AG08395 (cell line): ENCODE results near the gene SLC2A5.

Experiments used
- DNase-seq: peaks from one replicate; pipeline ENCODE4 v3.0.0; 2012; ENCODE audit warnings: mixed read lengths, low spot score

SLC2A5 gene

DNA sequence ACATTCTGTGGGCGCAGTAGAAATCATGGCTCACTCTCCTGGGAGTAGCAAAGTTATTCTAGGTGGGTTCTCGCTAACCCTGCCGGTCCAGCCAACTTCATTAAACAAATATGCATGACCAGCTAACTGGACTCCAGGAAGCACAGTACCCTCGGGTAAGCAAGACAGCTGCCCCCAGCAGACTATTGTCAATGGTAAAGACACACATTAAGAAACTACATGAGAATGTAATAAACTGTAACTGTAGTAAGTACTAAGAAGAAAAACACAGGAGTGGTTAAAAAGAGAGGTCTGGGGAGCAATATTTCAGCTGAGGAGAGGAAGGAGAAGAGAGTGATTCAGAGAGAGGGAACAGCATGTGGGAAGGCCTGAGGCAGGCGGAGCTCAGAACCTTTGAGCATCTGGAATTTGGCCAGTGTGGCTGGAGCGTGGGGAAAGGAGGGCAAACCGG lies 7.4 kb downstream of the SLC2A5 start:
- DNase-seq, result no peak

DNA sequence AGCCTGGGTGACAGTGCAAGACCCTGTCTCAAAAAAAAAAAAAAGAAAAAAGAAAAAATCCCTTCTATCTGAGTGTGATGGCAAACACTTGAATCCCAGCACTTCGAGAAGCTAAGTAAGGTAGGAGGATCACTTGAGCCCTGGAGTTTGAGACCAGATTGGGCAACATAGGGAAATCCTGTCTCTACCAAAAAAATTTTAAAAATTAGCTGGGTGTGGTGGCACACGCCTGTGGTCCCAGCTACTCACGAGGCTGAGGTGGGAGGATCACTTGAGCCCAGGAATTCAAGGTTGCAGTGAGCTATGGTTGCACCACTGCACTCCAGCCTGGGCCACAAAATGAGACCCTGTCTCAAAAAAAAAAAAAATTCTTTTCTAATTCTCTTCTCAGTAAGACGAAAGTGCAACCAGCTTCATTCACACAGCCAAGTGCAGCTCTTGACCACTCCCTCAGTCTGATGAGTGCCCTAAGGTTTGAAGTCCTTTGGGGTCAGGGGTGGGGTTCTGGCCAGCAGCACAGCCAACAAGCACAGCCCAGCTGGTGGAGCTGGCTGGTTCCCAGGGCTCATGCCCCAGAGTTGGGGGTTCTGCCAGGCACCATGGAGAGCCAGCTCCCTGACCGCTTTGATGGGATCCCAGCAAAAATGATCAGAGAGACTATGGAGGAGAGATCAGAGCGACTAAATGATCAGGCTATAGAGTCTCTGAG lies 8.0 kb downstream of the SLC2A5 start:
- no peak for DNase-seq

DNA sequence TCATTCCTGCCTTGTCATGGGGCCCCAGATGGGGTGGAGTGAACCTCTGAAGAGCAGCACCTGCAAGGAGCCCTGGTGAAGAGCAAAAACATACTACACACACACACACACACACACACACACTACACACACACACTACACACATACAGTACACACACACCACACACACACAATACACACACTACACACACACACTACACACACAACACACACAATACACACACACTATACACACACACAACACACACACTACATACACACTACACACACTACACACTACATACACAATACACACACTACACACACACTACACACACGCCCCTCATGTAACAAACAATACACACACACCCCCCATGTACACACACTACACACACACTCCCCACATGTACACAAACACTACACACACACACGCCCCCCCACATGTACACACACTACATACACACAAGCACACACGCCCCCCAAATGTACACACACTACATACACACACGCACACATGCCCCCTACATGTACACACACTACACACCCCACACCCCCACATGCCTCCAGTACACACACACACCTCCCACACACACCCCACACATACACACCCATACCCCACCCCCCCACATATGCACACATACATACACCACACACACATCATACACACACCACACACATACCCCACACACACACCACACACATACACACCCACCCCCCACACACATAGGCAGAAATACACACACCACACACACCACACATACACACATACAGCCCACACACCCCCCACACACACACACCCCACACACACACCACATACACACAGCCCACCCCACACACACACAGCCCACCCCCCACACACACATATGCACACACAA lies 9.3 kb downstream of the SLC2A5 start:
- no peak for DNase-seq

DNA sequence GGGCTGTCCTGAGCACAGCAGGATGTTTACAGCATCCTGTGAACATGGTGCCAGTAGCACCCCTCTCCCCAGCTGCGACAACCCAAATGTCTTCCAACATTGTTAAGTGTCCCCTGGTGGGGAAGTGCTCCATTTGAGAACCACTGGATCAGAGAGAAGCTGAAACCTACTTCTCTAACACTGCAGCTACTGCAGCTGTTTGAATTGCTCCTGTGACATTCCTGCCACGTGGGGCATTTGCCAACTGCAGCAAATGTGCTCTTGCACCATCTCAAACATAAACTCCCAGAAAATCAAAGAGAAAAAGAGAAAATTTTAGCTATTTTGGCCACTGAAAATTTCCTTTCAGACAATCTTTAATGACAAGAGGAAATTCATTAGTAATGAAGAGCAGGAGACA lies 11.0 kb downstream of the SLC2A5 start:
- DNase-seq, result peak; percentile 46

DNA sequence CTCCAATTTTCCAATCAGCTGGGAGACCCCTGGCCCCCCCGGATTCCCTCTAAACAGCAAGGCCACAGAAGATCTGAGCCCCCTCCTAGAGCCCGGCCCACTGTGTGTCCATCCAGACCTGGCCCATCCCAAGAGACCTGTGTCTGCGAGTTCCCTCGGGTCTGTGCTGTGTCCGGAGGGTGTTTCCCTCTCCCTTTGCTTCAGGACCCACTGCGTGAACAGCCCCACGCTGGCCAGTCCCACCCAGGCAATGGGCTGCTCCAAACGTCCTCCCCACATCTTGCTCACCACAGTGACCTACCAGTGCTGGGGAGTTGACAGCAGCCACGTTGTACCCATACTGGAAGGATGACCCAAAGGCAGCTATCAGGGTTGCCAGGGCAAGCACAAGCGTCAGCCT lies 11.6 kb downstream of the SLC2A5 start:
- no peak for DNase-seq

GRCh38 chr1:9052272-9053049 lies 17.0 kb downstream of the SLC2A5 start:
- no peak for DNase-seq

DNA sequence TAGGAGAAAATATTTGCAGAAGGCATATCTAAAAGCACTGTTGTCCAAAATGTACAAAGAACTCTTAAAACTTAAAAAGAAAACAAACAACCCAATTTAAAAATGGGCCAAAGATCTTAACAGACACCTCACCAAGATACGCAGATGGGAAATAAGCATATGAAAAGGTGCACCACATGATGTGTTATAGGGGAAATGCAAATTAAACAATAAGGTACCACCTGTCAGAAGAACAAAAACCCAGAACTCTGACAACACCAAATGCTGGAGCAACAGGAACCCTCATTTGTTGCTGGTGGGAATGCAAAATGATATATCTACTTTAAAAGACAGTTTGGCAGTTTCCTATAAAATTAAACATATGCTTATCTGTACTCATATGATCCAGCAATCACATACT lies 18.1 kb downstream of the SLC2A5 start:
- no peak for DNase-seq

DNA sequence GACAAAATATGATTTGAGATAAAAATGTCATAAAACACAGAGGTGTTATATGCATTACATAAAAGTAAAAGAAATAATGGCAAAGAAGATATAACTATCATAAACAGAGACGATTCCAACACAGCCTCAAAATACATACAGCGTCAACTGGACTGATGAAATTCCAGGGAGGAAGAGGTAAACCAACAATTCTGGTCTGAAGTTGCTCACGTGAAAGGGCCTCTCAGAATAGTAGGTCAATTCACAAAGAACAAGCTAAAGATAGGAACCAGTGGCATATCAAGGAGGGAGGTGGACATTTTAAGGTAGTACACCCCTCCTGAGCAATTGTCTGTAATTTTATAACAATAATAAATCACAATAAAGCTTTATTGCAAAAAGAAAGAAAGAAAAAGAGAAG lies 18.6 kb downstream of the SLC2A5 start:
- DNase-seq, result no peak

DNA sequence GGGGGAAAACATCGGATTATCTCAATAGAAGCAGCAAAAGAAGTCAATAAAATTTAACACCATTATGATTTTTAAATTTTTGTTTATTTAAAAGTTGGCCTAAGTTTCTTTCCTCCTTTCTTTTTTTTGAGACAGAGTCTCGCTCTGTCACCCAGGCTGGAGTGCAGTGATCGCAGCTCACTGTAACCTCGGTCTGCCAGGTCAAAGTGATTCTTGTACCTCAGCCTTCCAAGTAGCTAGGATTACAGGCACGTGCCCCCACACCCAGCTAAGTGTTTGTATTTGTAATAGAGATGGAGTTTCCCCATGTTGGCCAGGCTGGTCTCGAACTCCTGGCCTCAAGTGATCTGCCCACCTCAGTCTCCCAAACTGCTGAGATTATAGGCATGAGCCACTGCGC lies 20.9 kb downstream of the SLC2A5 start:
- no peak for DNase-seq

DNA sequence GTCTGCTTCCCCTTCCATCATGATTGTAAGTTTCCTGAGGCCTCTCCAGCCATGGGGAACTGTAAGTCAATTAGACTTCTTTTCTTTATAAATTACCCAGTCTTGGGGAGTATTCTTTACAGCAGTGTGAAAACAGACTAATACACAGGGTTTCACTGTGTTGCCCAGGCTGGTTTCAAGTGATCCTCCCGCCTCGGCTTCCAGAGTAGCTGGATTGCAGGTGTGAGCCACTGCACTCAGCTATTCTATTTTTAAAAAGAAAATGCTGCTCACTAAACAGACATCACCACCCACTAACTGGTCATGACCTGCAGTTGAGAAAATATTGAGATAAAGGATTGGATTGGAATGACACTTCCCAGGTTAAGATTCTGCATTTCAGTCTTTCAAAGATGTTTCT lies 22.4 kb downstream of the SLC2A5 start:
- DNase-seq, result no peak

- no peak for DNase-seq
Observed at GRCh38 chr1:9045861-9046510, 23.4 kb downstream of the SLC2A5 start.

DNA sequence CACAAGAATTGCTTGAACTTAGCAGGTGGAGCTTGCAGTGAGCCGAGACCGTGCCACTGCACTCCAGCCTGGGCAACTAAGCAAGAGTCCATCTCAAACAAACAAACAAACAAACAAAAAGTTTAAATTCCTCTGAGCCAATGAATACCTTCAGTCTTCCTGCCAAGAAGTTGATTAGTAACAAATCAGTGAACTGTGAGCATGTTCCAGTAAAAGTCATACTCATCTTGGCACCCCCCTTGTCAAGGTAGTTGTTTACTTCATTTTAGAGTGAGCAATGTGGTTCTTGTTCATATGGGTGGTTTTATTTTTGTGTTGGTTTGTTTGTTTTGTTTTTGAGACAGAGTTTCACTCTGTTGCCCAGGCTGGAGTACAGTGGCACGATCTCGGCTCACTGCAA lies 25.2 kb downstream of the SLC2A5 start:
- no peak for DNase-seq

DNA sequence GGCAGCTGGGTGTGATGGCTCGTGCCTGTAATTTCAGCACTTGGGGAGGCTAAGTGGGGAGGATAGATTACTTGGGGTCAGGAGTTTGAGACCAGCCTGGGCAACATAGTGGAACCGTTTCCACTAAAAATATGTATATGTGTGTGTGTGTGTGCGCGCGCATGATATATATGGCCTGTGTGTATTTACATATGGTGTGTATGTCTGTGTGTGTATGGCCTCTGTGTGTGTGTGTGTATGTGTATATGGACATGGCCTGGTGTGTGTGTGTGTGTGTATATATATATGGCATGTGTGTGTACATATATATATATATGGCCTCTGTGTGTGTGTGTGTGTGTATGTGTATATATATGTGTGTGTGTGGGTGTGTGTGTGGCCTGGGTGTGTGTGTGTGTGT lies 27.2 kb downstream of the SLC2A5 start:
- no peak for DNase-seq

DNA sequence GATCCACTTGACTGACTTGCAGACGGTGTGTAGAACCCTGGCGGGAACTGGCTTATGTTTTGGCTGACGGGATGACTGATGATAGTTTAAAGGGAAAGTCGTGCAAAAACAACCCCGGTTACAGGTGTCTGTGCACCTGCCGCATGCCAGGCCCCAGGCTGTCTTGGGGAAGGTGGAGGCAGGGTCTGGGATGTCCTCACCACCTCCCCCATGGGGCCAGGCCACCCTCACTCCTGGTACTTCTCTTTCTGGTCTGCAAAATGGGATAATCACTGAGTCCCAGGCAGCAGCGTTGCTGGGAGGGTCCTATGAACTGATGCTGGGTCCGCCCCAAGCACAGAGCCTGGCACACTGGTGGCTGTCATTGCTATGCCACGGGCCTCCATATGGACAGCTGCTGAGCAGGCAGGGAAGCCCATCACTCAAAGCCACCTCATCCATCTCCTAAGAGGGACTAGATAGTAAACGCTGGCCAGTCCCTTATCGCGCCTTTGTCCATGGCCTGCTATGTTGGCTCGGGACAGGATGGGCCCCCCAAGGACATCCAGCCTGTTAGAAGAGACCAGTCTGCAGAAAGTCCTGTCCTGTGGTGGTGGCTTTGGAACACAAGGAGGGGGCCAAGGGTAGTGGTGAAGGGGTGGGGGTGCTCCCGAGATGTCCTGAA lies 28.2 kb downstream of the SLC2A5 start:
- DNase-seq, result no peak

DNA sequence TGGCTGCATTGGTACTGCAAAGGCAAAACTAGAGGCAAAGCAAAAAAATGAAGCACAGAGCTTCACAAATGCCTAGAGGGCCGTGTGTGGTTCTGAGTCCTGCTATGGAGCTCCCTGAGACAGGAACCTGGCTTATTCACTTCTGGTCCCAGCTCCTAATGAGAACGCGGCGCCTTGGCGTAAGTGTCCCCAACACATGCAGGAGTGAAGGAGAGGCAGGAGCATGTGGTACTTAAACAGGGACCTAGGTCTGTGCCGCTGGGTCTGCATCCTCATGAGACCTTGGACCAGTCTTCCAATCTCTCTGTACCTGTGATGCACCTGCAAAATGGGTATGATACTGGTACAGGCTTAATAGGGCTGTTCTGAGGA lies 28.8 kb downstream of the SLC2A5 start:
- no peak for DNase-seq

DNA sequence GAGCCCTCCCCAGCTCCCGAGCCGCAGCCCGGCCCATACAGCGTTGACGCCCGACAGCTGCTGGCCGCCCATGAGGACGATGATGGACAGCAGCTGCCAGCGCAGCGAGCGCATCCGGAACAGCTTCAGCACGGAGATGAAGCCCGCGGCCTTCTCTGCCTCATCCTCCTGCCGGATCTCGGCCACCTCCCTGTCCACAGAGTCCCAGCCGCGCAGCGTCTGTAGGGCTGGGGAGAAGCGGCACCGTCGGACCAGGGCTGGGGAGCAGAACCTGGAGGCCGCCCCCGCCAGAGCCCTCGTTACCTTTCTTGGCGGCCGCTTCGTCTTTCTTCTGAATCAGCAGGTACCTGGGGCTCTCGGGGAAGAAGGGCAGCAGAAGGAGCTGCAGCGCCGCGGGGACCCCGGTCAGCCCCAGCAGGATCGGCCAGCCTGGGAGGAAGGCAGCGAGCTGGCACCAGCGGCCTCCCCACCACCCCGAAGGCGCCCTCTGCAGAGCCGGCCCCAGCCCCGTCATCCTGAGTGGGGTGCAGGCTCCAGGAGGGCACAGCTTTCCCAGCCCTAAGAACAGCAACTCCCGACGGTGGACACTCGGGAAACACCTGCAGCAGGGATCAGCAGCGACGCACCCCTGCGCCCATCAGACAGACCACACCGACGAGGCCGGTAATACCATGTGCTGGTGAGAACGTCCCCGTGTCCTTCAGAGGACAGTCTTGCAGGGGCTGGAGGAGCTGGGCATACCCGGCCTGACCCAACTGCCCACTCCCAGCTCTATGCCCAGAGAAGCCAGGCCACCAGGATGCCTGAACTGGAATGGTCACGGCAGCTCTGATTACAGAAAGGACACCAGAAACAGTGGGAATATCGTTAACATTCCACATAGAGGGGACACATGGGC lies 29.4 kb downstream of the SLC2A5 start:
- no peak for DNase-seq

- no peak for DNase-seq
Observed at GRCh38 chr1:9038881-9039760, 30.3 kb downstream of the SLC2A5 start.

- DNase-seq, result no peak
Observed at GRCh38 chr1:9038338-9038650, 31.1 kb downstream of the SLC2A5 start.

DNA sequence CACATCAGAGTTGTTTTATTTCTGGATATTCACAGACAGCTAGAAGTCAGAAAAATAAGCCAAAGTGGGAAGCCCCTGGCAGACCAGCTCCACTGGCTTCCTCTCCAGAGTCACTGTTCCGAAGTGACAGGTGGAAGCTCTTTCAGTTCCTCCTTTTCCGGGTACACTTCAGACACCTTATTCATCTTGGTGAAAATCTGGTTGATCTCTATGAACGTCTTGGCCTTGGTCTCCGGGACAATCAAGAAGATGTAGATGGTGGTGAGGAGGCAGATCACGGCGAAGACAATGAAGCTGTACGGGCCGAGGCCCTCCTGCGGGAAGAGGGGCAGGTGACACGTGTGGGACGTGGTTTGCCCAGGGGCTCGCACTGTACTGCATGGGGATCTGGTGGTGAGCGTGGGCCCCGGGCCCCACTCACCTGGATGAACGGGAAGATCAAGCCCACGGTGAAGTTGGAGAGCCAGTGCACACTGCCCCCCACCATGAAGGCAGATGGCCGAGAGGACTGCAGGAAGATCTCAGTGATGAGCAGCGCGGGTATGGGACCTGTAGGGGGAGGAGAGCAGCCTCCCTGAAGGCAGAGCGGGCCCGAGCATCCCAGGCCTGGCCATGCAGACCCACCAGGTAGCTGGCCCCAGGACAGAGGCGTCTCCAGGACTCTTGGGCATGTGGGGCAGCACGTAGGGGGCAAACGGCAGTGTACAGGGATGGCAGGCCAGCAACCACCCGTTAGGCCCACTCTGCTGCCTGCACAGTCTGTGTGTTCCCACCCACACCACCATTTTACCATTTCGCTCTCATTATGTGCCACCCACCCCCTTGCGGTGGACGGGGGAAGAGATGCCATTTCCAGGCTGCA lies 31.7 kb downstream of the SLC2A5 start:
- no peak for DNase-seq
